Loucy (cell line): Measurements from ENCODE around the gene MAP10.

Source experiments
- H2AFZ ChIP-seq: fragments of 200-600 bp; sonication (generic); 2 replicates; pipeline ENCODE4 v1.6.0; 2016; ENCODE audit warnings: antibody characterized with exemption, mild to moderate bottlenecking, low read length, moderate library complexity
- H3F3A ChIP-seq: fragments of 200-600 bp; 2 replicates; pipeline ENCODE4 v1.6.0; 2016; ENCODE audit warnings: antibody characterized with exemption, low read depth, mild to moderate bottlenecking
- H3K27me3 ChIP-seq: fragments of 200-600 bp; sonication (generic); 2 replicates; pipeline ENCODE4 v1.6.1; 2014; ENCODE audit warnings: low read length, mild to moderate bottlenecking; ENCODE audit not compliant: insufficient read depth, poor library complexity, severe bottlenecking
- H3K36me3 ChIP-seq: fragments of 200-600 bp; sonication (generic); 2 replicates; pipeline ENCODE4 v1.6.1; 2016; ENCODE audit warnings: low read length; ENCODE audit not compliant: insufficient read depth
- H3K4me1 ChIP-seq: fragments of 200-600 bp; sonication (generic); 2 replicates; pipeline ENCODE4 v1.5.1; 2014; ENCODE audit warnings: low read length, mild to moderate bottlenecking; ENCODE audit not compliant: insufficient read depth, poor library complexity, severe bottlenecking
- H3K4me2 ChIP-seq: fragments of 200-600 bp; sonication (generic); 2 replicates; pipeline ENCODE4 v1.6.0; 2014; ENCODE audit warnings: antibody characterized with exemption, low read length, low read depth, mild to moderate bottlenecking; ENCODE audit not compliant: poor library complexity, severe bottlenecking
- H3K4me3 ChIP-seq: fragments of 200-600 bp; sonication (generic); 2 replicates; pipeline ENCODE4 v1.5.1; 2014; ENCODE audit warnings: low read length, mild to moderate bottlenecking, mixed read lengths; ENCODE audit not compliant: poor library complexity, severe bottlenecking
- H3K79me2 ChIP-seq: fragments of 200-600 bp; sonication (generic); 2 replicates; pipeline ENCODE4 v1.6.1; 2014; ENCODE audit warnings: low read length; ENCODE audit not compliant: insufficient read depth
- H3K9ac ChIP-seq: fragments of 200-600 bp; sonication (generic); 2 replicates; pipeline ENCODE4 v1.6.0; 2014; ENCODE audit warnings: mild to moderate bottlenecking, low read depth, low read length, moderate library complexity; ENCODE audit not compliant: poor library complexity, severe bottlenecking
- H3K9me2 ChIP-seq: fragments of 200-600 bp; sonication (generic); replicated peaks from 2 replicates; pipeline ENCODE4 v1.6.1; 2016; ENCODE audit warnings: low read depth, low read length, mixed read lengths
- H3K9me3 ChIP-seq: fragments of 200-600 bp; sonication (generic); 2 replicates; pipeline ENCODE4 v1.6.1; 2014; ENCODE audit warnings: mild to moderate bottlenecking, antibody characterized with exemption, low read length, low read depth; ENCODE audit not compliant: insufficient read depth
- H4K20me1 ChIP-seq: fragments of 200-600 bp; sonication (generic); 2 replicates; pipeline ENCODE4 v1.6.0; 2014; ENCODE audit warnings: antibody characterized with exemption, low read length, mild to moderate bottlenecking; ENCODE audit not compliant: insufficient read depth, poor library complexity, severe bottlenecking
- CTCF ChIP-seq: fragments of 200-600 bp; sonication (generic); conservative IDR thresholded peaks from 2 replicates; pipeline ENCODE4 v1.5.1; 2014; ENCODE audit warnings: mild to moderate bottlenecking, antibody characterized with exemption, low read length
- EZH2phosphoT487 ChIP-seq: fragments of 200-600 bp; IDR thresholded peaks from 2 replicates; pipeline ENCODE4 v1.6.1; 2018; ENCODE audit warnings: antibody characterized with exemption, mild to moderate bottlenecking, moderate library complexity, borderline replicate concordance

The MAP10 gene

GRCh38 chr1:232835166-232835565, 29.9 kb downstream of the MAP10 start:
- Histone ChIP-seq H3K4me1 (no peaks in the 10 kb centered on the region), H3K9ac (no peak overlapping the region), H3K9me3 (no peaks in the 10 kb centered on the region), H3K4me2 (no peak overlapping the region), H3K9me2 (no peaks in the 10 kb centered on the region), H3K79me2 (no peaks in the 10 kb centered on the region), H4K20me1 (no peaks in the 10 kb centered on the region), H3K27me3 (no peaks in the 10 kb centered on the region), H3K4me3 (no peak overlapping the region), H3K36me3 (no peaks in the 10 kb centered on the region), H3F3A (no peaks in the 10 kb centered on the region), H2AFZ (no peak overlapping the region)
- TF ChIP-seq CTCF = no peak
- no peak for TF ChIP-seq EZH2phosphoT487

DNA sequence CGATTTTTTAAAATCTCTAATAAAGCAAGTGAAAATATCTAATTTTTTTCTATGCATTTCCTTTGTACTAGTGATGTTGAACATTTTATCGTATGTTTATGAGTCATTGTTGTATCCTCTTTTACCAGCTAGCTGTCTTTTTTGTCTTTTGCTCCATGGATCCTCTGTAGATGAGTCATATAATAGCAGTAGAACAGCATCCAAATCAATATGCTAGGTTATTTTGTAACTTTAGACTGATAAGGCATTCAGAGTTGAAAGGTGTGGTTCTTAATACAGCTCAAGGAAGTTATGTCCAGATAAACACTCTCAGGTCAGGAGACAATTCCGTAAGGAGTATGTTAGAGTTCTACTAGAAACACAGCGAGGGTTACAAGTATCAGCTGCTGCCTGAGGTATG, 31.9 kb downstream of the MAP10 start:
- no peaks in the 10 kb centered on the region for H3K79me2 ChIP-seq
- H3K9me2 ChIP-seq = no peaks in the 10 kb centered on the region
- TF ChIP-seq CTCF (no peak), EZH2phosphoT487 (no peak)
- H3K36me3 ChIP-seq = no peaks in the 10 kb centered on the region
- no peaks in the 10 kb centered on the region for H3K4me1 ChIP-seq
- H4K20me1 ChIP-seq = no peaks in the 10 kb centered on the region
- H3K4me3 ChIP-seq = no peak overlapping the region
- no peak overlapping the region for H3K9ac ChIP-seq
- H2AFZ ChIP-seq = no peak overlapping the region
- no peak overlapping the region for H3K4me2 ChIP-seq
- H3K27me3 ChIP-seq = no peaks in the 10 kb centered on the region
- no peaks in the 10 kb centered on the region for H3F3A ChIP-seq
- peaks cover 12% of the 10 kb centered on the region; the same call in 1 of the 2 replicates for H3K9me3 ChIP-seq

GRCh38 chr1:232841823-232842565, 36.8 kb downstream of the MAP10 start:
- no peaks in the 10 kb centered on the region for H3K4me1 ChIP-seq
- no peaks in the 10 kb centered on the region for H3K27me3 ChIP-seq
- H3K9me3 ChIP-seq = peaks cover 12% of the 10 kb centered on the region; the same call in 1 of the 2 replicates
- H3K4me3 ChIP-seq = no peak overlapping the region
- no peak overlapping the region for H3K4me2 ChIP-seq
- no peak overlapping the region for H3K9ac ChIP-seq
- H3F3A ChIP-seq = no peaks in the 10 kb centered on the region
- H3K79me2 ChIP-seq = no peaks in the 10 kb centered on the region
- H3K36me3 ChIP-seq = no peaks in the 10 kb centered on the region
- H3K9me2 ChIP-seq = no peaks in the 10 kb centered on the region
- no peak overlapping the region for H2AFZ ChIP-seq
- TF ChIP-seq EZH2phosphoT487 = no peak
- TF ChIP-seq CTCF = no peak
- no peaks in the 10 kb centered on the region for H4K20me1 ChIP-seq
